HG03378 (cell line): ENCODE data around the gene KCNJ10.

Source experiments
- ATAC-seq: cut with Tn5 transposase; IDR thresholded peaks from one replicate; pipeline ENCODE4 v1.9.1; 2021; ENCODE audit warnings: mild to moderate bottlenecking, moderate library complexity; ENCODE audit not compliant: unreplicated experiment

KCNJ10 gene

GRCh38 chr1:159993911-159994310, 76.0 kb downstream of the KCNJ10 start:
- no peak for ATAC-seq

DNA sequence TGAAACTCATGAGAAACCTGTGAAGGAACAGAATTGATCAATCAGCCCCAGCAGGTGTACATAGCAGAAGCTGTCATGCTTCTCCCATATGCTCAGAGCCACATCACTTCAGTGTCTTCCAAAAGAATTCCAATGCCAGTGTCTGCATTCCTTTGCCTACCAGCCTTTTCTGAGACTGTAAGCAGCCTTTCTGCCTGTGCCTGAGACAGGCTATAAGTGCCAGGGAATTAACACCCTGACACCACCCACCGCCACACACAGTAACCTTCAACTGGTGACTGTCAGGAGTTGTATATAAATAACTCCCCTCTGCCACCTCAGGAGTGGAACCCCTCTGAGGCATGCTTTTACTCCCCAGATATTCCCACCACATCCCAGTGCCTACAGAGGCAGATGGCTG, 77.8 kb downstream of the KCNJ10 start:
- no peak for ATAC-seq

- no peak for ATAC-seq
Measured at GRCh38 chr1:159991513-159991912, 78.4 kb downstream of the KCNJ10 start.

- no peak for ATAC-seq
Measured at GRCh38 chr1:159990005-159990404, 80.0 kb downstream of the KCNJ10 start.

GRCh38 chr1:159989581-159989980, 80.4 kb downstream of the KCNJ10 start:
- no peak for ATAC-seq

- ATAC-seq = no peak
Measured at GRCh38 chr1:159988006-159988405, 82.0 kb downstream of the KCNJ10 start.

GRCh38 chr1:159987186-159987585, 82.8 kb downstream of the KCNJ10 start:
- no peak for ATAC-seq

DNA sequence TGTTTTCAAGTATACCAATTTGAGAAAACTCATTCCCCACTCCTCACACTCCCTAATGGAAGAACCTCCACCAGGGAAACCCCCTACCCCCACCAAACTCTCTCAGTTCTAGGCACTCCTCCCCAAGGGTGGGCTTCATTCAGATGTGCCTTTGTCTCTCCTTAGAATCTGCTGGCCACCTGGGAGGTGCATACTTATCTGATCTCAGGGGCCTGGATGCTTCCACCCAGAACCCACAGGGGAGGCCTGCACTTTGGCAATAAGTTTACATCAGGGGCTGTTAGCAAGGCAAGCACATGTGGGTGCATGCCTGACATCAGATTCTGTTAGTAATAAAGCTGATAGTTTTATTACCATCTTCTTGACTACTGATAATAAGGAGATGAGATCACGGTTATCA, 83.4 kb downstream of the KCNJ10 start:
- no peak for ATAC-seq

- no peak for ATAC-seq
Measured at GRCh38 chr1:159986093-159986492, 83.9 kb downstream of the KCNJ10 start.

GRCh38 chr1:159985473-159985872, 84.5 kb downstream of the KCNJ10 start:
- ATAC-seq = no peak

DNA sequence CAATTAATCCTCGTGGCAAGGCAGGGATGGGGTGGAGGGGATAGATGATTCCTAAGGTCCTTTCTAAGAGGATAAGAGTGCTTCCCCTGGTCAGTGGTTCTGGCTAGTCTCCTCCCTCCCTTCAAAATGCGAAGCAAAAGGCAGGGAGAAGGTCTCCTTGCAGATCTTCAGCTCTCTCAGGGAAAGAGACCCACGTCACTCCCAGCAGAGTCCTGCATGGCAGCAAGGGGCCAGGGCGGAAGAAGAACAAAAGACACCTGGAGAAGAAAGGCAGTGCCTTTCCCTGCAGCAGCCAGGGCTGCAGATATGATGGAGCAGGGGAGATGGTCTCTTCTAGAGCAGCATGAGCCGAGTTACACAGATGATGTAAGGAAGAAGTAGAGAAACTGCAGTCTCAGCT, 86.3 kb downstream of the KCNJ10 start:
- ATAC-seq = no peak

DNA sequence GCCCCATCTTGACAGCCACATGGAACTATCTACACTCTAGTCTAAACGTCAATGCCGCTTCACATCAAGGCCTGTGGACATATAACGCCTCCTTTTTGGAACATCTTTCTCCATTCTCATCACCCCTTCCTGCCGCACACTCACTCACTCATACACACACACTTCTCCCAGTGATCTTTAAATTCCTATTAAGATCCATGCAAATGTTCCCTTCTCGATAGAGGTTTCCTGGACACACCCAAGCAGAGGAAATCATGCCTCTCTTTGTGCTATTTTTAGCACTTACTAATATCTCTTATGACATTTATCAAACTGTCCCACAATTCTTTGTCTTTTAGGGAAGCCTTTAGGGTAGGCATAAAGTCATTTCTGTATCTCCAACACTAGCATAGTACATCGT, 87.7 kb downstream of the KCNJ10 start:
- no peak for ATAC-seq

GRCh38 chr1:159981351-159982055, 88.5 kb downstream of the KCNJ10 start:
- ATAC-seq = no peak

GRCh38 chr1:159980786-159981185, 89.2 kb downstream of the KCNJ10 start:
- ATAC-seq = no peak

GRCh38 chr1:159980076-159980475, 89.9 kb downstream of the KCNJ10 start:
- no peak for ATAC-seq

GRCh38 chr1:159979257-159979656, 90.7 kb downstream of the KCNJ10 start:
- no peak for ATAC-seq

DNA sequence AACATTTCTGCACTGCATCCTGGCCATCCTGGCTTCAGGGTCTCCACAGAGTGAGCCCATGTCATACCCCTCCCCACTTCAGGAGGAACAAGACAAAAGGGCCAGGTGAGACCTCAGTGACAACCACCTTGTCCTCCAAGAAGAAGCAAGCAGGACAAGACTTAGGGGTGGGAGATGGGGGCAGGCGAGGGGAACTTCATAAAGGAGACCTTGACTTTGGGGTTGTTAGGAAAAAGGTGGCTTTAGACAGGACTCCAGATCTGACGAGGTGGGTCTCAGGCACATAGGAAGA, 91.9 kb downstream of the KCNJ10 start:
- ATAC-seq = no peak

DNA sequence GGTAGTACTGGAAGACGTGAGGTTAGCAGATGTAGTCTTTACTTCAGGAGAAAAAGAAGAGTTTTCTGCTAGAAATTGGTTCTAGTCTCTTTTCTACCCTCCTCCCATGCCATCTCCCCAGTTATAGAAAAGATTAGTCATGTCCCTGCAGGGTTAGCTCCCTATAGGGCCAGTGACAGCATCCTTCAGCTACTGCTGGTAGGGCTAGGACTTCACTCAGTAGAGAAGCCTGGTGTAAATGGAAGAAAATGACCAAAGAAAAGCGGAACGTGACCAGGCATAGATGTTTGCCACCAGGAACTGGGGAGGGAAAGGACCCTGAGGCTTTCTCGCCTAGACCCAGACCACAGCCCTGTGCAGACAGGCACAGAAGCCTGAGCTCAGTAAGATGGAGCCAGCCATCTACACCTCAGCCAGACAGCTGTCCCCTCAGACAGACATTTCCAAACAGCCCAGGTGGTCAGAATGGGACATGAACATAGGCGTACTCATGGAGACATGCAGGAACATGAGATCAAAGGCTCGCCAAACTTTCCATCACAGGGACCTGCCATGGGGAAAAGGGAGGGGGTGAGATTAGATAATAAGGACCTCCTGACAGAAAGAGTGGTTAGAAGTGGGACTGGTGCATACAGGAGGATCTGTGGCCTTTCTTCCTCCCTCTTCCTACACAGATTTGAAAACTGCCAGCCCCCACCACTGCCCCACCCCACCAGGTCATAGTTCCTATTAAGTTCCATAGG, 92.4 kb downstream of the KCNJ10 start:
- ATAC-seq = no peak

- no peak for ATAC-seq
Measured at GRCh38 chr1:159974350-159974965, 95.5 kb downstream of the KCNJ10 start.

- ATAC-seq = no peak
Measured at GRCh38 chr1:159973350-159973940, 96.5 kb downstream of the KCNJ10 start.

DNA sequence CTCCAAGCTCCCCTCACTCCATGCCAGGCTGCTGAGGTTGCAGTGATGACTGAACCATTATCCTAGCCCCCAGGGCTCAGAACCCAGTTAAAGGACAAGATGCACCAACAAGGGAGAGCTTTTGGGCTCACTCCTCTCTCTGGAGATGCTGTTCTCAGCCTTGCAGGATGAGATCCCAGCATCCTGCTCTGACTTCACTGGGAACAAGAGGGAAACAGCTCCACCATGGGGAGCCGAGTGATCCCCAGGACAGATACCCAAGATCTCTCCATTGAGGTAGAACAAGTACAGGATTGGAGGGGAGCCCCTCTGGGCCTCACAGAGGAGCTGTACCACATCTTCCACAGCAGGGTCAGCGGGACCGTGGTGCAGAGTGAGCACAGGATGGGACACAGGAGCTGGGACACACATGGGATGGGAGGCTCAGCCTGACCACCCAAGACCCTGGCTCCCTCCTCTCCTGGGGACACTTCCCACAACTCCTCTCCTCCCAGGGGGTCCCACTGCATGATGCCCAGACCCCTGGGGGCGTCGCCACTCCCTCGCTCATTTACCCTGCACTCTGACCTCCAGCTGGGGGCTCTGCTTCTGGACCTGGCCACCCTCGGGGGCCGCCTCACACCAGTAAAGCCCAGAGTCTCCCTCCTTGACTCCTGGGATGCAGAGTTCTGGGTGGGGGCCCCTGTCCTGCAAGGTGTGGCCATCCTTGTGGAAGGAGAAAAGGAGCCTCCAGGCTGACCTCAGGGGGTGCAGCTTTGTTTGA, 97.3 kb downstream of the KCNJ10 start:
- no peak for ATAC-seq
